Measurements from ENCODE around the gene MBOAT2.

Gene MBOAT2

DNA sequence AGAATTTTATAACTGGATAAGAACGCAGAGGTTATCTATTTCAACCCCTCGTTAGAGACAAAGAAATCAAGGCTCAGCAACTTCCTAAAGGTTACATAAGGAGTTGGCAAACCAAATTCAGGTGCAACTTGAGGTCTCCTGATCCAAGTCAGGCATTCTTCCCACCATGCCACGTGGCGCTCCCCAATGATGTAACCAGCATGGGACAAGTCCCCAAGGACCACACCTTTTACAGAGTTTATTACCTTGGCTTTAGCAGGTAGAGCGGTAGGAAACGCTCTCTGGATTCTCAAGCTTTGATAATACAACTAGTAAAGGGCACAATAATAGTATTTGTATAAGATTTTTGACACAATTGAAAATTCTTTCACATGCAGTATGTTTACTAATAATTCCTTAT is 26.7 kb upstream of the MBOAT2 start:
- ChIA-PET POLR2A (no interaction called here), CTCF (interaction anchor here (1.4 kb wide), 1 partner anchor 23 kb away, joined by 3 read pairs; no protein-coding TSS in a partner anchor)
- H3K4me3 ChIP-seq (ENCODE audit: low read depth, low read length), result no peak overlapping the region
- no peak for DNase-seq (ENCODE audit: low read depth, low spot score)
- no peak for TF ChIP-seq CTCF (IDR thresholded peaks at IDR 0.05; ENCODE audit: insufficient read depth, low read length, missing control alignments)

DNA sequence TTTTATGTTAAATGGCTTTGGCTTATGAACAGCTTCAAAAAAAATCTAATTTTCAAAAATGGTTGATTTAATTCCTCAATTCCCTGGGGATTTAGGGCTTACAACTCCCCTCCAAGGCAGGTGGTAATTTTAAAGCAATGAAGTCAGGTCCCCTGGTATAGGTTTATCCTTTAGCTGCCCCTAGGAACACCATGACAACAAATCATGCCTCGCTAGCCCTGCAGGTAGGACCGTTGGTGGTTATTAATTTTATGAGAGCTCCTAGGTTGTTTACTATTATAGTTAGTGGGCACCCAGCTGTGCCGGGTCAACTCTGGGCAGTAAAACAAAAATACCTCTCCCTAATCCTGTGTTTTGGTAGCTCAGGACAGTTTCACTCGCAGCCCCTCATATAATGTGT is 26.2 kb upstream of the MBOAT2 start:
- H3K4me3 ChIP-seq (ENCODE audit: low read depth, low read length), result no peak overlapping the region
- ChIA-PET CTCF (interaction anchor here (1.4 kb wide), 1 partner anchor 23 kb away, joined by 3 read pairs; no protein-coding TSS in a partner anchor), POLR2A (no interaction called here)
- no peak for DNase-seq (ENCODE audit: low read depth, low spot score)
- no peak for TF ChIP-seq CTCF (IDR thresholded peaks at IDR 0.05; ENCODE audit: insufficient read depth, low read length, missing control alignments)

- no peak for TF ChIP-seq CTCF (IDR thresholded peaks at IDR 0.05; ENCODE audit: insufficient read depth, low read length, missing control alignments)
- ChIA-PET POLR2A (no interaction called here), CTCF (no interaction called here)
- no peak for DNase-seq (ENCODE audit: low read depth, low spot score)
- no peak overlapping the region for H3K4me3 ChIP-seq (ENCODE audit: low read depth, low read length)
These were observed 24.4 kb upstream of the MBOAT2 start for GRCh38 chr2:9027884-9028283.

GRCh38 chr2:9025746-9026145 is 22.3 kb upstream of the MBOAT2 start:
- CTCF ChIA-PET, result no interaction called here
- H3K4me3 ChIP-seq (ENCODE audit: low read depth, low read length), result no peak overlapping the region
- DNase-seq (ENCODE audit: low read depth, low spot score), result no peak
- TF ChIP-seq CTCF (IDR thresholded peaks at IDR 0.05; ENCODE audit: insufficient read depth, low read length, missing control alignments), result no peak
- POLR2A ChIA-PET, result no interaction called here

DNA sequence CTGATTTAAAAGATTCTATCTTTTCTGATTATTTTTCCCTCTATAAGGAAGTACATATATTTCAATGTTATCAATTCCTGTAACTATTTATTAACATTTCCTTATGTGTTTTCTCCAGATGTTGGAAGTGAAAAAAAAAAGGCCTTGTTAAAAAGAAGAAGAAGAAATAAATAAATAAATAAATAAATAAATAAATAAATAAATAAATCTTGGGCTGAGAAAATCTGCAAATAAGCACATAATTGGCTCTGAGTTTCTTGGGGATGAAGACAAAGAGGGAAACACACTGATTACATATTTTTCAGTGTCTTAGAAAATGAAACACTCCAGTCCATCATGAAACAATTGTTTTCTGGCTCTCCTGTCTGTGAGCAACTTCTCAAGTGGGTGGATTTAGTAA is 21.1 kb upstream of the MBOAT2 start:
- ChIA-PET CTCF (no interaction called here), POLR2A (no interaction called here)
- H3K4me3 ChIP-seq (ENCODE audit: low read depth, low read length), result no peak overlapping the region
- no peak for DNase-seq (ENCODE audit: low read depth, low spot score)
- no peak for TF ChIP-seq CTCF (IDR thresholded peaks at IDR 0.05; ENCODE audit: insufficient read depth, low read length, missing control alignments)

DNA sequence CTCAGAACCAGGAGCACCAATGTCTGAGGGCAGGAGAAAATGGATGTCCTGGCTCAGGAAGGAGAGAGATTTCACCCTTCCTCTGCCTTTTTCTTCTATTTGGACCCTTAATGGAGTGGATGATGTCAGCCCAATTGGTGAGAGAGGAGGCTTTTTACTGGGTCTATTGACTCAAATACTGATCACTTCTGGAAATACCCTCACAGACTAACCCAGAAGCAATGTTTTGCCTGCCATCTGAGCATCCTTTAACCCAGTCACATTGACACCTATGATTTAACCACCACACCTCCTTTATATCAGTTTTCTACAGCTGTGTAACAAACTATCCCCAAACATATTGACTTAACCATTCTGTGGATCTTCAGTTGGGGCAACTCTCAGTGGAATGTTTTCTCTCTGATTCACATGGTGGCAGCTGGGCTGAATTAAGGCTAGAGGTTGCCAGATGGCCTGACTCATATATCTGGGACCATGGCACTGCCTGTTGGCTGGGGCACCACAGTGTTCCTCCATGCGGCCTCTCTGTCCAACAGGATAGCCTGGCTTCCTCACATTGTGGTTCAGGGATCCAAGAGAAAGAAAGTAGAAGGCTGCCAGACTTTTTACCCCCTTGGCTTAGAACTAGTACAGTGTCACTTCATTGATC is 18.2 kb upstream of the MBOAT2 start:
- no peak for TF ChIP-seq CTCF (IDR thresholded peaks at IDR 0.05; ENCODE audit: insufficient read depth, low read length, missing control alignments)
- CTCF ChIA-PET, result interaction anchor here (0.8 kb wide), 1 partner anchor 148 kb away, joined by 3 read pairs; no protein-coding TSS in a partner anchor
- no peak overlapping the region for H3K4me3 ChIP-seq (ENCODE audit: low read depth, low read length)
- POLR2A ChIA-PET, result no interaction called here
- no peak for DNase-seq (ENCODE audit: low read depth, low spot score)

Data from AG04449 (cell line).